Natural killer cell treated with Interleukin-12 subunit alpha and Interleukin-12 subunit beta and Interleukin-15 and Interleukin-18, amount 100 ng/mL, for 72 hours (primary cell): ENCODE data around the gene ERO1B. TPM values are rescaled to one million over a fixed set of nuclear protein-coding genes. Genes with fewer than 3 reads are reported as not detected.

ENCODE experiments used
- ATAC-seq, 2 donors: fragments of 150-1000 bp; cut with Tn5 transposase in 1 of 2; sonication (Bioruptor Pico), chemical (Tn5 transposase) in 1 of 2; 2 replicates each; pipeline ENCODE4 v1.10.0; 2021
- DNase-seq: peaks from one replicate; pipeline ENCODE4 v3.0.0; 2022; ENCODE audit warnings: low spot score
- H3K27ac Mint-ChIP-seq, 2 donors: 1 replicate in 1 of 2; 2 replicates in 1 of 2; pipeline ENCODE4 v1.8.0; 2022; ENCODE audit warnings: mixed read lengths in 2 of 2, mild to moderate bottlenecking in 1 of 2, moderate library complexity in 1 of 2
- H3K27me3 Mint-ChIP-seq, 2 donors: 1 replicate in 1 of 2; 2 replicates in 1 of 2; pipeline ENCODE4 v1.8.0; 2022; ENCODE audit warnings: mixed read lengths in 2 of 2
- H3K36me3 Mint-ChIP-seq: one replicate; pipeline ENCODE4 v1.8.0; 2022; ENCODE audit warnings: mixed read lengths
- H3K4me1 Mint-ChIP-seq, 2 donors: 1 replicate in 1 of 2; 2 replicates in 1 of 2; pipeline ENCODE4 v1.8.0; 2022; ENCODE audit warnings: low read depth in 2 of 2, mixed read lengths in 2 of 2, mild to moderate bottlenecking in 1 of 2
- H3K4me3 Mint-ChIP-seq: one replicate; pipeline ENCODE4 v1.8.0; 2022; ENCODE audit warnings: mixed read lengths
- H3K9me3 Mint-ChIP-seq: 2 replicates; pipeline ENCODE4 v1.8.0; 2022; ENCODE audit warnings: mixed read lengths
- total RNA-seq, 2 donors: library from RNA; stranded (reverse); gene quantifications; one replicate each; pipeline ENCODE4 v1.2.3, GENCODE V29; 2022

ERO1B gene
- total RNA-seq, 2 donors from 2014 or later, result 7.3 to 14.3 TPM

GRCh38 chr1:236179634-236180033 is 102.1 kb downstream of the ERO1B start:
- DNase-seq, result no peak
- Mint-ChIP-seq H3K9me3 (no peaks in the 10 kb centered on the region), H3K4me3 (no peak overlapping the region), H3K27ac (no peak overlapping the region), H3K27me3 (no peaks in the 10 kb centered on the region), H3K4me1 (peaks cover 0 to 8% of the 10 kb centered on the region in 2 donors), H3K36me3 (no peaks in the 10 kb centered on the region)
- ATAC-seq, result no peak

GRCh38 chr1:236176337-236177336 is 105.1 kb downstream of the ERO1B start:
- Mint-ChIP-seq H3K9me3 (no peaks in the 10 kb centered on the region), H3K4me3 (no peak overlapping the region), H3K27me3 (no peaks in the 10 kb centered on the region), H3K4me1 (peaks cover 0 to 8% of the 10 kb centered on the region in 2 donors), H3K27ac (peak overlapping the region in 1 of 2 donors; percentile 26), H3K36me3 (no peaks in the 10 kb centered on the region)
- DNase-seq, result no peak
- peak in 1 of 2 donors; percentile 35 for ATAC-seq

GRCh38 chr1:236175642-236176336 is 106.0 kb downstream of the ERO1B start:
- H3K4me1 Mint-ChIP-seq, result peaks cover 0 to 8% of the 10 kb centered on the region in 2 donors
- no peak overlapping the region for H3K27ac Mint-ChIP-seq
- H3K36me3 Mint-ChIP-seq, result no peaks in the 10 kb centered on the region
- H3K27me3 Mint-ChIP-seq, result no peaks in the 10 kb centered on the region
- DNase-seq (no peak), ATAC-seq (no peak)
- no peak overlapping the region for H3K4me3 Mint-ChIP-seq
- H3K9me3 Mint-ChIP-seq, result no peaks in the 10 kb centered on the region

GRCh38 chr1:236173174-236173767 is 108.5 kb downstream of the ERO1B start:
- ATAC-seq (no peak), DNase-seq (no peak)
- Mint-ChIP-seq H3K27me3 (no peaks in the 10 kb centered on the region), H3K4me1 (peaks cover 0 to 8% of the 10 kb centered on the region in 2 donors), H3K36me3 (no peaks in the 10 kb centered on the region), H3K27ac (no peak overlapping the region), H3K4me3 (no peak overlapping the region), H3K9me3 (no peaks in the 10 kb centered on the region)

- Mint-ChIP-seq H3K27ac (no peak overlapping the region), H3K4me1 (peaks cover 0 to 8% of the 10 kb centered on the region in 2 donors), H3K9me3 (no peaks in the 10 kb centered on the region), H3K36me3 (no peaks in the 10 kb centered on the region), H3K4me3 (no peak overlapping the region), H3K27me3 (no peaks in the 10 kb centered on the region)
- ATAC-seq (no peak), DNase-seq (no peak)
Observed at GRCh38 chr1:236172041-236172579, 109.6 kb downstream of the ERO1B start.

- H3K4me1 Mint-ChIP-seq, result peaks cover 15 to 21% of the 10 kb centered on the region in 2 donors
- ATAC-seq, result peak in 1 of 2 donors; percentile 55
- DNase-seq, result no peak
- H3K27ac Mint-ChIP-seq, result no peak overlapping the region
- H3K4me3 Mint-ChIP-seq, result no peak overlapping the region
- H3K27me3 Mint-ChIP-seq, result no peaks in the 10 kb centered on the region
- peaks cover 2% of the 10 kb centered on the region for H3K9me3 Mint-ChIP-seq
- peaks cover 6% of the 10 kb centered on the region for H3K36me3 Mint-ChIP-seq
Observed at GRCh38 chr1:236168716-236169429, 112.9 kb downstream of the ERO1B start.

- H3K4me3 Mint-ChIP-seq, result no peak overlapping the region
- no peak for DNase-seq
- H3K27me3 Mint-ChIP-seq, result no peaks in the 10 kb centered on the region
- no peak overlapping the region for H3K27ac Mint-ChIP-seq
- no peak for ATAC-seq
- peaks cover 14% of the 10 kb centered on the region for H3K36me3 Mint-ChIP-seq
- peaks cover 11% of the 10 kb centered on the region for H3K9me3 Mint-ChIP-seq
- H3K4me1 Mint-ChIP-seq, result peaks cover 23 to 29% of the 10 kb centered on the region in 2 donors
Observed at GRCh38 chr1:236167578-236167977, 114.2 kb downstream of the ERO1B start.

- ATAC-seq, result no peak
- H3K27me3 Mint-ChIP-seq, result no peaks in the 10 kb centered on the region
- peaks cover 14% of the 10 kb centered on the region for H3K36me3 Mint-ChIP-seq
- H3K4me3 Mint-ChIP-seq, result no peak overlapping the region
- DNase-seq, result no peak
- no peak overlapping the region for H3K27ac Mint-ChIP-seq
- peaks cover 11% of the 10 kb centered on the region for H3K9me3 Mint-ChIP-seq
- peaks cover 24 to 29% of the 10 kb centered on the region in 2 donors for H3K4me1 Mint-ChIP-seq
Observed at GRCh38 chr1:236167154-236167553, 114.6 kb downstream of the ERO1B start.

GRCh38 chr1:236166041-236166440 is 115.7 kb downstream of the ERO1B start:
- no peaks in the 10 kb centered on the region for H3K27me3 Mint-ChIP-seq
- no peak overlapping the region for H3K27ac Mint-ChIP-seq
- ATAC-seq (no peak), DNase-seq (no peak)
- peaks cover 17% of the 10 kb centered on the region for H3K9me3 Mint-ChIP-seq
- no peak overlapping the region for H3K4me3 Mint-ChIP-seq
- peaks cover 25% of the 10 kb centered on the region for H3K36me3 Mint-ChIP-seq
- peaks cover 35 to 40% of the 10 kb centered on the region in 2 donors for H3K4me1 Mint-ChIP-seq

Other genes with a start within 250 kb of the ERO1B start
- not detected for gene NID1, start 216.9 kb downstream of the ERO1B start, total RNA-seq
- gene GPR137B, start 139.4 kb downstream of the ERO1B start, total RNA-seq, result 10 to 100 TPM in 1 of 2 donors, 1 to 10 TPM in 1; 8.6 to 16.8 TPM
- 1 to 10 TPM; 1.9 to 7.2 TPM for gene EDARADD, start 112.3 kb upstream of the ERO1B start, total RNA-seq
- 100 to 1,000 TPM in 1 of 2 donors, 10 to 100 TPM in 1; 88.2 to 119 TPM for gene LGALS8, start 242.0 kb upstream of the ERO1B start, total RNA-seq